H1 (cell line): Measurements from ENCODE around the gene ABCD1. TPM values are rescaled to one million over a fixed set of nuclear protein-coding genes. Genes with fewer than 3 reads are reported as not detected.

Experiments
- ASH2L ChIP-seq: fragments of 200-600, 300-600 bp; sonication (generic); IDR thresholded peaks from one replicate; pipeline ENCODE4 v1.7.1; 2017; ENCODE audit warnings: low read length
- CBX5 ChIP-seq: fragments of 300-800, 300-1000 bp; sonication (generic); IDR thresholded peaks from 2 replicates; pipeline ENCODE4 v1.7.1; 2016; ENCODE audit warnings: antibody characterized with exemption, low read length, low read depth
- HDAC6 ChIP-seq: IDR thresholded peaks from one replicate; pipeline ENCODE4 v1.7.1; 2012; ENCODE audit warnings: low read depth, mild to moderate bottlenecking, inconsistent platforms, low read length, moderate library complexity
- KDM4A ChIP-seq: IDR thresholded peaks from one replicate; pipeline ENCODE4 v1.7.1; 2012; ENCODE audit warnings: low read depth, mild to moderate bottlenecking, moderate library complexity, low read length, inconsistent platforms; ENCODE audit not compliant: severe bottlenecking
- MAFK ChIP-seq: IDR thresholded peaks from 2 replicates; pipeline ENCODE4 v1.6.1; 2012; ENCODE audit warnings: low read depth, mild to moderate bottlenecking, improper control_type of control experiment, low read length
- TAF7 ChIP-seq: optimal IDR thresholded peaks from 2 replicates; pipeline ENCODE3; 2011; ENCODE audit warnings: low read depth, mild to moderate bottlenecking, inconsistent platforms, low read length, moderate library complexity, borderline replicate concordance
- polyA plus RNA-seq, 7 experiments: library from polyadenylated mRNA; depleted of rRNA in 3 of 7; stranded (reverse) in 5 of 7; unstranded in 2 of 7; fragments of >200 nt in 5 of 7; fragments of 200-250 nt in 2 of 7; gene quantifications; 1 replicate in 5 of 7; 2 replicates in 1 of 7; 4 replicates in 1 of 7; pipeline versions ENCODE4 v1.2.1 to v1.2.3, GENCODE V29; 2011 to 2013; ENCODE audit warnings: missing spikeins in 2 of 7, mixed read lengths in 2 of 7
- total RNA-seq: library from RNA; stranded (reverse); fragmentation: NEBNext Ultra II Directional; extraction: Animal tissue kit (Norgen Biotek cat#: 25700); gene quantifications from 2 replicates; pipeline ENCODE4 v1.2.1, GENCODE V29; 2021

The ABCD1 gene
- total and polyA plus RNA-seq, 2 of the 8 experiments (the other 6 are each of a cell fraction or from before 2014, with no cell fraction given), result 3.1 to 6.6 TPM

DNA sequence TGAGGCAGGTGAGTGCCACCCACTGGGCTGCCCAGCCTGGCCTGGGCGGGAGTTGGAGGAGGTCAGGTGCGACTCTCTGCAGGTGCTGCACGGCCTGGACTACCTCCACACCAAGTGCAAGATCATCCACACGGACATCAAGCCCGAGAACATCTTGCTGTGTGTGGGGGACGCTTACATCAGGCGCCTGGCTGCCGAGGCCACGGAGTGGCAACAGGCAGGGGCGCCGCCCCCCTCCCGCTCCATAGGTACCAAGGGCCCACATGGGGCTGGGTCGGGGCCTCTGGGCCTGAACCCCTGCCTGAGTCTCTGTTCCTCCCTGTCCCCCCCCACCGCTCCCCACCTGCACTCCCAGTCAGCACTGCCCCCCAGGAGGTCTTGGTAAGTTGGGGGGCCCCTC is 58.2 kb downstream of the ABCD1 start (continued):
- no peak for TF ChIP-seq HDAC6
- TF ChIP-seq ASH2L, result no peak
- TF ChIP-seq KDM4A, result no peak
- TF ChIP-seq MAFK, result no peak
- TF ChIP-seq TAF7, result no peak
- no peak for TF ChIP-seq CBX5
